Thoracic aorta (tissue), 2 donors: ENCODE data around the gene EFR3B. TPM values are rescaled to one million over a fixed set of nuclear protein-coding genes. Genes with fewer than 3 reads are reported as not detected.
A peak's percentile ranks its signal among the peaks of the same experiment; 100 is the strongest.

Experiments
- ATAC-seq: fragments of 150-250 bp; one replicate; pipeline ENCODE4 v1.8.0; 2017; ENCODE audit warnings: low read depth; ENCODE audit not compliant: insufficient number of reproducible peaks, low FRiP score
- DNase-seq: peaks from one replicate; pipeline ENCODE4 v3.0.0-alpha.2; 2020; ENCODE audit warnings: low spot score
- H3K27ac ChIP-seq, 2 donors: fragments of 200-600 bp; sonication (generic); 1 replicate in 1 of 2; 2 replicates in 1 of 2; pipeline ENCODE4 v1.5.1; 2016; ENCODE audit warnings: mild to moderate bottlenecking in 2 of 2, moderate library complexity in 2 of 2
- H3K27me3 ChIP-seq: fragments of 200-600 bp; sonication (generic); replicated peaks from 2 replicates; pipeline ENCODE4 v1.6.0; 2016; ENCODE audit warnings: mild to moderate bottlenecking; ENCODE audit not compliant: insufficient read depth
- H3K36me3 ChIP-seq: fragments of 200-600 bp; sonication (generic); one replicate; pipeline ENCODE4 v1.5.1; 2016
- H3K4me1 ChIP-seq, 2 donors: fragments of 200-600 bp; sonication (generic); 1 replicate in 1 of 2; 2 replicates in 1 of 2; pipeline versions ENCODE4 v1.5.1 to v1.6.0; 2016; ENCODE audit warnings: low read depth in 2 of 2, mild to moderate bottlenecking in 1 of 2; ENCODE audit not compliant: control insufficient read depth in 1 of 2
- H3K4me3 ChIP-seq: fragments of 200-600 bp; sonication (generic); 2 replicates; pipeline ENCODE4 v1.5.1; 2016; ENCODE audit warnings: mild to moderate bottlenecking
- H3K9me3 ChIP-seq: fragments of 200-600 bp; sonication (generic); 2 replicates; pipeline ENCODE4 v1.5.1; 2016
- CTCF ChIP-seq: fragments of 200-600 bp; sonication (generic); IDR thresholded peaks from one replicate; pipeline ENCODE4 v1.5.1; 2019; ENCODE audit warnings: antibody characterized with exemption
- total RNA-seq, 2 donors: library from RNA; depleted of rRNA; stranded (reverse); fragments of >200 nt; gene quantifications; one replicate each; pipeline versions ENCODE4 v1.1.0 to v1.2.3, GENCODE V29; 2016

The EFR3B gene
- total RNA-seq, 2 donors from 2014 or later, result 0.81 to 1.4 TPM

DNA sequence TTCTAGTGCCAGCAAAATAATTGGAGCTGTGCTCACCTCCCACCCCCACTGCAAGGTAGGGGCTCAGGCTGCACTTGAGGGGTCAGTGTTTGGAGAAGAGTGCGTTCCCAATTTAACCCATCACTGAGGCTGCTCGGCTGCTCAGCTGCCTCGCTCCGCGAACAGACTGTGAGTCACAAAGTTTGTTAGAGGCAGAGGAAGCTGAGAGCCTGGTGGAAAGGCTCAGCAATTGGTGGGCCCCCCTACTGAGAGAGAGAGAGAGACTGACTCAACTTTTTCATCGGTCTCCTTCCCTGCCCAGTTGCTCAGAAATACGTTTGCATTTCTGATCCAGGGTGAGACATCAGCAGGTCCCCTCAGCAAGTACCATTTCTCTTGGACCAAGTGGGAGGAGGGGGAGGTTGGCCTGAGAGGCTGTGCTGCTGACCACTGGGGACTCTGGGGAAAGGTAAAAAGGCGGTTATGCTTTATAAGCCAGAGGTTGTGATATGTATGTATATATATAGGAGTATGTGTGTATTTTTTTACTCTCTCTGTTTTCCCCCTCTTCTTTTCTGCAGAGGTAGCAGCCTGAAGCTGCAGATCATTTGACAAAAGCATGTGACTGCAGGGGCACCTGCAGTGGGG, 1.5 kb downstream of the EFR3B start:
- no peaks in the 10 kb centered on the region for H3K27me3 ChIP-seq
- peak overlapping the region in 1 of 2 donors; percentile 71 for H3K27ac ChIP-seq
- H3K9me3 ChIP-seq, result no peaks in the 10 kb centered on the region
- TF ChIP-seq CTCF, result no peak
- H3K4me3 ChIP-seq, result peak overlapping the region; percentile 86
- DNase-seq, result no peak
- peak; percentile 7 for ATAC-seq
- H3K36me3 ChIP-seq, result no peaks in the 10 kb centered on the region
- H3K4me1 ChIP-seq, result peaks cover 4 to 17% of the 10 kb centered on the region in 2 donors

DNA sequence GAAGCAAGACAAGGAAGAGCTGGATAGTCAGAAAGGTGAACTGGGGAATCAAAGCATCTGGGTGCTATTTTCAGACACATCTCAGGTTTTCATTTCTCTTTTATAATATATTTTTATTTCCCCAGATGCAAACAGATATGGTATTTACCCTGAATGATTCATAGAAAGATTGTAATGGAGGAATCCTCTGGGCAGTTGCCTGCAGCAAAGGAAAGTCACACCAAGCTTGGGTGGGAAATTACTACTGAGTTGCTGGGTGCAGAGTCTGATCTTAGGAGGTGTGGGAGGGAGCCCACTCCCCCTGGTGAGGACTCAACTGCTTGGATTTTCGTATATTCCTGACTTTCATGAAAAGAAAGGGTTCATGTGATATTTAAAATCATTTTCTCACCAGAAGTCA, 2.1 kb downstream of the EFR3B start:
- no peak for DNase-seq
- Histone ChIP-seq H3K27me3 (no peaks in the 10 kb centered on the region), H3K36me3 (no peaks in the 10 kb centered on the region), H3K9me3 (no peaks in the 10 kb centered on the region), H3K4me1 (peaks cover 4 to 17% of the 10 kb centered on the region in 2 donors), H3K4me3 (no peak overlapping the region), H3K27ac (no peak overlapping the region)
- ATAC-seq, result no peak
- no peak for TF ChIP-seq CTCF

- TF ChIP-seq CTCF, result no peak
- DNase-seq, result no peak
- Histone ChIP-seq H3K4me1 (peaks cover 4 to 17% of the 10 kb centered on the region in 2 donors), H3K36me3 (no peaks in the 10 kb centered on the region), H3K27me3 (no peaks in the 10 kb centered on the region), H3K4me3 (no peak overlapping the region), H3K9me3 (no peaks in the 10 kb centered on the region), H3K27ac (no peak overlapping the region)
- no peak for ATAC-seq
Observed at GRCh38 chr2:25044990-25045389, 3.1 kb downstream of the EFR3B start.

DNA sequence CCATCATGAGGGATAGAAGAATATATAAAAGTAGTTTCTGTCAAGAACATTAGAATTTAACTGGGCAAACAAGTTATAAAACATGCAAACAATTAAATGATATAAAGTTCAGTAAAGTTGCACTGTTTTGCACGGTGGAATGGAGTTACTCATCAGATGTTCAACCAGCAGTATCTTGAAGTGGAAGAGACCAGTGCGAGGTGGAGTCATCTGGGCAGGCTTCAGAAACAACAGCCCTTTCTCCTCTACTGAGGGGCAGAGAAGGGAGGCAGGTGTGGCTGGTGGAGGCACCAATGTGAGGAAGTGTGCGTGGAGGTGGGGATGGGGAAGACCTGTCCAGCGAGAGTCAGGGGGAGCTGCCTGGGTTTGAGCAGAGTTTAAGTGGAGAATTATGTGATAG, 7.5 kb downstream of the EFR3B start:
- Histone ChIP-seq H3K9me3 (no peaks in the 10 kb centered on the region), H3K4me3 (no peak overlapping the region), H3K36me3 (no peaks in the 10 kb centered on the region), H3K4me1 (no peaks in the 10 kb centered on the region), H3K27me3 (no peaks in the 10 kb centered on the region), H3K27ac (no peak overlapping the region)
- DNase-seq (no peak), ATAC-seq (no peak)
- TF ChIP-seq CTCF, result no peak

DNA sequence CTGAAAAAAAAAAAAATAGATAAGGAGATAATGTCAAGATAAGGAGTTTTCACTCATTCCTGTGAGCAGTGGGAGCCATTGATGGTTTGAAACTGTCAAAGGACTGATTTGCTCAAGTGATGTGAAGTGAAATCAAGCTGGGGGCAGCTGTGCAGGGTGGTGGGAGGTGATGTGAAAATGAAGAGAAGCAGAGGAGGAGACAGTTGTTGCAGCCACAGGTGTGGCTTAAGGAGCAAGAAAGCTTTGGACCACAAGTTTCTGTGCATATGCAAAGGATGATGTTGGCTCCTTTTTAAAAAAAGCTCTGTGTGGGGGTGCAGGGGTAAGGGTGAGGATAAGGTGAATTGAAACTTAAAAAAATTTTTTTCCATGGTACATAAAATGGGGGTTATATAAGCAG, 8.3 kb downstream of the EFR3B start:
- ATAC-seq, result no peak
- no peak for TF ChIP-seq CTCF
- Histone ChIP-seq H3K4me3 (no peak overlapping the region), H3K36me3 (no peaks in the 10 kb centered on the region), H3K4me1 (no peaks in the 10 kb centered on the region), H3K27me3 (no peaks in the 10 kb centered on the region), H3K27ac (no peak overlapping the region), H3K9me3 (no peaks in the 10 kb centered on the region)
- no peak for DNase-seq
